T-cell (primary cell): ENCODE data around the gene IPO13. TPM values are rescaled to one million over a fixed set of nuclear protein-coding genes. Genes with fewer than 3 reads are reported as not detected.
A peak's percentile ranks its signal among the peaks of the same experiment; 100 is the strongest.

Experiments
- ATAC-seq, 4 experiments: fragments of 200-7000 bp in 3 of 4; fragments of 150-1000 bp in 1 of 4; cut with Tn5 transposase; replicated peaks in 1 of 4; 1 replicate in 3 of 4; 2 replicates in 1 of 4; pipeline ENCODE4 v1.10.0; 2021; ENCODE audit warnings: moderate library complexity in 3 of 4, mild to moderate bottlenecking in 2 of 4, moderate number of reproducible peaks in 1 of 4
- CTCF ChIA-PET, 2 donors: fragments of 300-600 bp; sonication (Branson Sonifier 250); formaldehyde crosslinking; loops; one replicate each; lab custom pipeline; 2022; ENCODE audit warnings: antibody characterized with exemption in 2 of 2; lab: Charles Lee
- POLR2A ChIA-PET, 2 donors: fragments of 300-600 bp; sonication (Branson Sonifier 250); formaldehyde crosslinking; loops; one replicate each; lab custom pipeline; 2022; ENCODE audit warnings: antibody characterized with exemption in 2 of 2; lab: Charles Lee
- DNase-seq, 35 experiments: peaks; one replicate each; pipeline versions ENCODE4 v3.0.0 to v3.0.0-alpha.2; 2013 to 2023
- H3K27ac ChIP-seq: one replicate; pipeline ENCODE4 v1.5.1; 2013; ENCODE audit warnings: low read length
- H3K27me3 ChIP-seq, 2 experiments: replicated peaks in 1 of 2; 1 replicate in 1 of 2; 2 replicates in 1 of 2; pipeline versions ENCODE4 v1.6.1 to v1.7.0; 2013; ENCODE audit warnings: low read length in 1 of 2, mixed read lengths in 1 of 2; ENCODE audit not compliant: control insufficient read depth in 2 of 2, insufficient read depth in 2 of 2; ENCODE audit errors: extremely low read depth in 1 of 2
- H3K36me3 ChIP-seq, 2 donors: 1 replicate in 1 of 2; 2 replicates in 1 of 2; pipeline versions ENCODE4 v1.6.1 to v1.7.0; 2013; ENCODE audit warnings: low read length in 1 of 2; ENCODE audit not compliant: control insufficient read depth in 2 of 2, insufficient read depth in 1 of 2; ENCODE audit errors: extremely low read depth in 1 of 2
- H3K4me1 ChIP-seq, 2 experiments: 1 replicate in 1 of 2; 2 replicates in 1 of 2; pipeline versions ENCODE4 v1.6.1 to v1.7.0; 2013; ENCODE audit warnings: low read length in 2 of 2, mixed read lengths in 1 of 2; ENCODE audit not compliant: insufficient read depth in 2 of 2, control insufficient read depth in 1 of 2; ENCODE audit errors: extremely low read depth in 1 of 2
- H3K4me3 ChIP-seq, 2 donors: 1 replicate in 1 of 2; 2 replicates in 1 of 2; pipeline versions ENCODE4 v1.5.1 to v1.7.0; 2013; ENCODE audit warnings: mild to moderate bottlenecking in 2 of 2, low read length in 1 of 2, moderate library complexity in 1 of 2; ENCODE audit not compliant: control insufficient read depth in 1 of 2; ENCODE audit errors: extremely low read depth in 1 of 2
- H3K9me3 ChIP-seq: 2 replicates; pipeline ENCODE4 v1.7.0; 2013
- H3K27ac Mint-ChIP-seq, 2 donors: one replicate each; pipeline ENCODE4 v1.8.0; 2020 to 2021; ENCODE audit warnings: mild to moderate bottlenecking in 2 of 2, mixed read lengths in 2 of 2
- H3K27me3 Mint-ChIP-seq, 2 donors: one replicate each; pipeline ENCODE4 v1.8.0; 2021 to 2022; ENCODE audit warnings: mixed read lengths in 2 of 2
- H3K36me3 Mint-ChIP-seq: one replicate; pipeline ENCODE4 v1.8.0; 2021; ENCODE audit warnings: mixed read lengths
- H3K4me1 Mint-ChIP-seq, 3 donors: one replicate each; pipeline ENCODE4 v1.8.0; 2020 to 2022; ENCODE audit warnings: mixed read lengths in 3 of 3, mild to moderate bottlenecking in 1 of 3
- H3K4me3 Mint-ChIP-seq, 3 donors: one replicate each; pipeline ENCODE4 v1.8.0; 2020 to 2022; ENCODE audit warnings: mild to moderate bottlenecking in 3 of 3, mixed read lengths in 3 of 3, moderate library complexity in 3 of 3
- H3K9me3 Mint-ChIP-seq, 3 donors: one replicate each; pipeline ENCODE4 v1.8.0; 2020 to 2022; ENCODE audit warnings: mixed read lengths in 3 of 3
- WGBS: methylation state at CpG from one replicate; pipeline ENCODE4 v1.1.5; 2013; ENCODE audit warnings: missing lambda C conversion rate; ENCODE audit not compliant: insufficient coverage; 5-methylcytosine and 5-hydroxymethylcytosine counted together
- total RNA-seq, 35 experiments: library from RNA in 6 of 35; stranded (reverse) in 6 of 35; fragments of 120-200 nt in 1 of 35; gene quantifications; one replicate each; pipeline versions ENCODE4 v1.2.1 to v1.2.4 and lab custom pipeline; 2013 to 2026

The IPO13 gene, protein sequence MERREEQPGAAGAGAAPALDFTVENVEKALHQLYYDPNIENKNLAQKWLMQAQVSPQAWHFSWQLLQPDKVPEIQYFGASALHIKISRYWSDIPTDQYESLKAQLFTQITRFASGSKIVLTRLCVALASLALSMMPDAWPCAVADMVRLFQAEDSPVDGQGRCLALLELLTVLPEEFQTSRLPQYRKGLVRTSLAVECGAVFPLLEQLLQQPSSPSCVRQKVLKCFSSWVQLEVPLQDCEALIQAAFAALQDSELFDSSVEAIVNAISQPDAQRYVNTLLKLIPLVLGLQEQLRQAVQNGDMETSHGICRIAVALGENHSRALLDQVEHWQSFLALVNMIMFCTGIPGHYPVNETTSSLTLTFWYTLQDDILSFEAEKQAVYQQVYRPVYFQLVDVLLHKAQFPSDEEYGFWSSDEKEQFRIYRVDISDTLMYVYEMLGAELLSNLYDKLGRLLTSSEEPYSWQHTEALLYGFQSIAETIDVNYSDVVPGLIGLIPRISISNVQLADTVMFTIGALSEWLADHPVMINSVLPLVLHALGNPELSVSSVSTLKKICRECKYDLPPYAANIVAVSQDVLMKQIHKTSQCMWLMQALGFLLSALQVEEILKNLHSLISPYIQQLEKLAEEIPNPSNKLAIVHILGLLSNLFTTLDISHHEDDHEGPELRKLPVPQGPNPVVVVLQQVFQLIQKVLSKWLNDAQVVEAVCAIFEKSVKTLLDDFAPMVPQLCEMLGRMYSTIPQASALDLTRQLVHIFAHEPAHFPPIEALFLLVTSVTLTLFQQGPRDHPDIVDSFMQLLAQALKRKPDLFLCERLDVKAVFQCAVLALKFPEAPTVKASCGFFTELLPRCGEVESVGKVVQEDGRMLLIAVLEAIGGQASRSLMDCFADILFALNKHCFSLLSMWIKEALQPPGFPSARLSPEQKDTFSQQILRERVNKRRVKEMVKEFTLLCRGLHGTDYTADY
- 10 to 100 TPM; 15.3 to 24.3 (median 22.1) TPM for total RNA-seq
- total RNA-seq (2013) = 12.7 TPM
- 14.6 to 46.7 (median 23.9) reads per million in 29 experiments for total RNA-seq (lab: John Stamatoyannopoulos, UW)

DNA sequence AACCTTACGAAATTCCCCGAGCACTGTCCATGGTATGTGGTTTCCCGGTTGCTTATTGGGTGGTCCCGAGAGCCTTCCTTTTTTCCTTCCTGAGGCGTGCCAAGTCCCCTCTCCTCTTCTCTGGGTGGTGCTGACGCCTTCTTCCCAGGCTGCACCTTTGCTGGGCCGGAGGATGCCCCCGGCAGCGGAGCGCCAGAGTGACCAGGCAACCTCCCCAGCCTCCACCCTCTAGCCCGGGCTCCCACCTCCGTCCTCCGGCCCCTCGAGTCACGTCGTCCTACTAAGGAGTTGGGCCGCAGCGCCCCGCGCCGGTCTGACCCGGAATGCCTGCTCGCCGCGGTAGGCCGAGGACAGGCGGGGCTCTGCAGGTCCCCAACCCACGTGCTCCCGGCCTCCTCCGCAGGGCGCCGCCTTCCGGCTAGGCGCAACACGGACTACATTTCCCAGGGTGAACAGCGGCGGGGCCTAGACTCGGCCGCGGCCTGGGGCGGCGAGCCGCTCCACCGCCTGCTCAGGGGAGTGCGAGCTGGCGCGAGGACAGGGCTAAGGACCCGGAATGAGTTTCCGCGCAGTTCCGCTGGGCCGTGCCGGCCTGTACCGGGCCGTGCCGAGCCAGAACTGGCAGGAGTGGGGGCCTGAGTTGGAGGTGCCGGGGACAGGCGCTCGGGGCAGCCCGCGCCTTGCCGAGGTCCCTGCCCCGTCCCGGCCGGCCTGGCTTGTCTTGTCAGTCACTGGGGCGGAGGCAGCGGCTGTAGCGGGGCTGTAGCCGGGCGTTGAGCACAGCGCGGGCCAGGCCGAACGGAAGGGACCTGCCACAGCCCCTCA lies at the start of gene IPO13:
TSS of gene IPO13 (plus strand) at position 715 of the 825 bp plus-strand sequence. CDS start 651 bp downstream, outside the sequence.
- WGBS = under 1% methylated on average over 67 of the region's 74 CpGs
- Mint-ChIP-seq H3K27ac (peak within 1 kb of the TSS; percentile 90 to 96), H3K4me1 (peaks cover 45 to 58% (median 49%) of the 10 kb centered on the region in 3 donors), H3K27me3 (no peaks in the 10 kb centered on the region), H3K9me3 (no peaks in the 10 kb centered on the region), H3K36me3 (peaks cover 11% of the 10 kb centered on the region), H3K4me3 (peak within 1 kb of the TSS; percentile 85 to 88 (median 86))
- POLR2A ChIA-PET = no interaction called here
- peak within 1 kb of the TSS; percentile 82 to 95 for H3K4me3 ChIP-seq
- peak; percentile 89 to 98 (median 93) for DNase-seq
- H3K27ac ChIP-seq = peak within 1 kb of the TSS; percentile 94
- no peaks in the 10 kb centered on the region for H3K27me3 ChIP-seq
- CTCF ChIA-PET = interaction anchor here (0.5 to 1.5 kb wide), 9 partner anchors 12 to 296 kb away, joined by 3 to 17 read pairs (median 3); partner anchors contain the start of genes ARTN (in 1 of the 2), ATP6V0B (in 1 of the 2) and KDM4A (in 1 of the 2)
- peak; percentile 96 to 99 (median 97) for ATAC-seq
- H3K4me1 ChIP-seq = peaks cover 21 to 40% of the 10 kb centered on the region in 2 experiments
- no peaks in the 10 kb centered on the region for H3K9me3 ChIP-seq
- H3K36me3 ChIP-seq = peaks cover 0 to 5% of the 10 kb centered on the region in 2 donors

DNA sequence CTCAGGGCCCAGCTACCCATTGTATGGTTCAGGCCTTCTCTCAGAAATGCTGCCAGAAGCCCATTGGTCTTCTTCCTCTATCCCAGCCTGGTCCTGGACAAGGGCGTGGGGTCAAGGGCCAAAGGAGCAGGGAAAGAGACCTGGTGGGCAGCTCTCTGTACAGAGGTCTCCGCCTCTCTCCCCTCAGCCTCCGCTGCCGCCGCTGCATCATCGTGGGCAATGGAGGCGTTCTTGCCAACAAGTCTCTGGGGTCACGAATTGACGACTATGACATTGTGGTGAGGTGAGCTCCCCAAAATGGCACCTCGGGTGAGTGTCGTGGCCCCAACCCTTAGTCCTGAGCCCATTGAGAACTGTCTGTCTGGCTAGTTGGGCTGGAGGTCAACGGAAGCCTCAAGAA lies 47.8 kb upstream of the IPO13 start:
- DNase-seq (no peak), ATAC-seq (no peak)
- Histone ChIP-seq H3K27me3 (no peaks in the 10 kb centered on the region), H3K4me3 (no peak overlapping the region), H3K9me3 (no peaks in the 10 kb centered on the region), H3K27ac (no peak overlapping the region), H3K36me3 (peaks cover 24 to 25% of the 10 kb centered on the region in 2 donors), H3K4me1 (no peaks in the 10 kb centered on the region)
- no peaks in the 10 kb centered on the region for H3K4me1 Mint-ChIP-seq
- ChIA-PET CTCF (no interaction called here), POLR2A (no interaction called here)
- no peak overlapping the region for H3K4me3 Mint-ChIP-seq
- no peaks in the 10 kb centered on the region for H3K27me3 Mint-ChIP-seq
- H3K27ac Mint-ChIP-seq = no peak overlapping the region
- H3K9me3 Mint-ChIP-seq = no peaks in the 10 kb centered on the region
- peaks cover 49% of the 10 kb centered on the region for H3K36me3 Mint-ChIP-seq
- 96% methylated on average over 12 of the region's 12 CpGs for WGBS

DNA sequence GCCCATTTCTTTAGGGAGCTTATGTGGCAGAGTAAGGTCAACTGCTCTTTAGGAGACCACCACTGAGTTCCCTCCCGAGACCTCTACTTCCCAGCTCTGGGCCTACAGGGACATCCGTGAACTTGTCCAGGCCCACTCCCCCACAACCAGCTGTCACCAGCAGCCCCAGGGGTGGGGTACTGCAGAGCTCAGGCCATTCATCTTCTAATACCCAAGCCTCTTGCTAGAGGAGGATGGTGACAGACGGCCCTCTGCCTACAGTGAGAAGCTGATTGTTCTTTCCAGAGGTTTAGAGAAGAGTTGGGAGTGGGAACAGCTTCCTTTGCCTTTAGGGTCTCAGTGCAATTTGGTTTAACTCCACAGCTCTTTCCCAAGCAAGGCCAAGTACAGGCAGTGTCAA lies 46.4 kb upstream of the IPO13 start:
- ChIA-PET CTCF (no interaction called here), POLR2A (no interaction called here)
- no peaks in the 10 kb centered on the region for H3K4me1 ChIP-seq
- H3K36me3 Mint-ChIP-seq = peaks cover 38% of the 10 kb centered on the region
- H3K27me3 Mint-ChIP-seq = no peaks in the 10 kb centered on the region
- peaks cover 15 to 20% of the 10 kb centered on the region in 2 donors for H3K36me3 ChIP-seq
- peaks cover 0 to 5% (median 0%) of the 10 kb centered on the region in 3 donors for H3K4me1 Mint-ChIP-seq
- H3K9me3 Mint-ChIP-seq = no peaks in the 10 kb centered on the region
- DNase-seq (no peak), ATAC-seq (no peak)
- no peak overlapping the region for H3K27ac ChIP-seq
- no peak overlapping the region for H3K27ac Mint-ChIP-seq
- H3K9me3 ChIP-seq = no peaks in the 10 kb centered on the region
- H3K4me3 ChIP-seq = no peak overlapping the region
- WGBS = no CpG with 5 or more reads among the region's 3 CpGs
- H3K27me3 ChIP-seq = no peaks in the 10 kb centered on the region
- no peak overlapping the region for H3K4me3 Mint-ChIP-seq

DNA sequence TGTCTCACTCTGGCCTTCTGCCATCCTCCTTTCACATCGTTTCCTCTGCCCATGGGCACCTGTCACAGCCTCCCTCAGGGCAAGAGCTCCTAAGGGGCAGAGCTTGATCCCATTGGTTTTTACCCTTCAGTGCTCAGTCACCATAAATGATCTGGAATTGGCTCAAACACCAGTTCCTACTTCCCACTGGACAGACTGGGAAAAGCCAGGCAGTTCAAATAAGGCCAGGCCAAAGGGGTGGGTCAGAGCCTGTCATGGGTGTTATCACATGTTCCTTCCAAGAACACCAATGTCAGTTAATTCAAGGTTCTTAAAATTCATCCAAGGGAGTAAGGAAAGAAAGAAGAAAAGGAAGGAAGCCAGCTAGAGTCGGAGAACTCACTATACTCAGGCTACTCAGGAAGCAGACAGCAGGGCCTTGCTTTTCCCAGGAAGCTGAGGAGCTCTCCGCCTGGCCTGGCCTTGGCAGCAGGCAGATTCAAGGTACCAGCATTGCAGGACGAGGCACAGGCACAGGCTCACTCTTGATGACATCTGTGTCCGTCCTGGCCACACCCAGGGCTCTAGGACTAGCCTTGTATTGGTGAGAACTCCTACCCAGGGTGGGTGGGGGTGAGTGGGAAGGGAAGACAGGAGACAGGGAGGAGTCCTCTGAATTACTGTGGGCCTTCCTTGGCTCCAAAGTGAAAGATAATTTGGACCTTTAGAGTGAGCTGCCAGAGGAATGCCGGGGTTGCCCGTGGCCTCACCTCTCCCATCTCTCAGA lies 45.4 kb upstream of the IPO13 start:
- Histone ChIP-seq H3K27ac (no peak overlapping the region), H3K36me3 (peaks cover 13 to 19% of the 10 kb centered on the region in 2 donors), H3K27me3 (no peaks in the 10 kb centered on the region), H3K9me3 (no peaks in the 10 kb centered on the region), H3K4me1 (no peaks in the 10 kb centered on the region), H3K4me3 (no peak overlapping the region)
- CTCF ChIA-PET = interaction anchor here in 1 of 2 donors (0.6 kb wide), 2 partner anchors 10 to 265 kb away, joined by 4 to 7 read pairs; no protein-coding TSS in a partner anchor
- Mint-ChIP-seq H3K9me3 (no peaks in the 10 kb centered on the region), H3K27me3 (no peaks in the 10 kb centered on the region), H3K4me3 (no peak overlapping the region), H3K4me1 (peaks cover 0 to 7% (median 0%) of the 10 kb centered on the region in 3 donors), H3K27ac (no peak overlapping the region), H3K36me3 (peaks cover 29% of the 10 kb centered on the region)
- POLR2A ChIA-PET = no interaction called here
- no peak for DNase-seq
- whole genome bisulfite sequencing = 82% methylated on average over 7 of the region's 7 CpGs
- no peak for ATAC-seq

DNA sequence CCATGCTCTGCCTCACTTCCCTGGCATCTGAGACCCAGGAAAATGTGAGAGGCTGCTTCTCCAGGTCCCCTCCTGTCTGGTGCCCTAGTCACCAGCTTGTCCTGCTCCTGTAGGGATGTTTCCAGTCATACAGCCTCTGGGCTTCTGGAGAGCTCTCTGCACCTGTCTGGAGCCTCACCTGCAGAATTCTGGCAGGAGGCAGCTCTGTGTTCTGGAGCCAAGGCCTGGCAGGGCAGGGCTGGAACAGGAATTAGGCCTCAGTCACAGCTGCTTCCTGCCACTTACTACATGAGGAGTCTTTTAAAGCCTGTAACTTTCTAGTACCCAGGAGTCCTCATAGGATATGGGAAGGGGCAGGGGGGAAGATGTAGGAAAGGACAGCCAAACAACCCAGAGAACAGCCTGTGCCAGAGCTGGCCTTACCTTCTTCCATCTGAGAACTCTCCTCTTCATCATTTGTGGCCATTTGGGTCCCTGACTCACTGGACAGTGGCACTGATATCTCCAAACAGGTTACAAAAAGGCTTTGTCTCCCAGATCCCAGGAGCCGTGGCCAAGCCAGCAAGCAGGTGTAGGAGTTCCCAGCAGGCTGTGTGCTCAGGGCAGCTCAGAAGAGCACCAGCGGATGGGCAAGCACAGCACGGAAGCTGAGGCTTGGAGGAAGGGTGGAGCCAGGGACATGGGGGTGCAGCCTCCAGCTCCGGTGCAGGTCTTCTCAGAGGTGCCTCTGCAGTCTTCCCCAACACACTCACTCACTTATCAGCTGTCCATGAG lies 44.5 kb upstream of the IPO13 start:
- no peaks in the 10 kb centered on the region for H3K27me3 ChIP-seq
- no peak overlapping the region for H3K4me3 ChIP-seq
- Mint-ChIP-seq H3K4me3 (peak overlapping the region in 2 of 3 donors; percentile 3 to 43), H3K4me1 (peaks cover 0 to 12% (median 3%) of the 10 kb centered on the region in 3 donors), H3K27ac (peak overlapping the region in 1 of 2 donors; percentile 39), H3K27me3 (no peaks in the 10 kb centered on the region), H3K36me3 (peaks cover 29% of the 10 kb centered on the region), H3K9me3 (no peaks in the 10 kb centered on the region)
- ChIA-PET CTCF (interaction anchor here in 1 of 2 donors (0.7 kb wide), 1 partner anchor 29 kb away, joined by 3 read pairs; no protein-coding TSS in a partner anchor), POLR2A (no interaction called here)
- H3K36me3 ChIP-seq = peaks cover 13 to 21% of the 10 kb centered on the region in 2 donors
- H3K4me1 ChIP-seq = no peaks in the 10 kb centered on the region
- WGBS = 63% methylated on average over 2 of the region's 4 CpGs
- ATAC-seq (peak in 1 of 4 experiments; percentile 9), DNase-seq (no peak)
- no peak overlapping the region for H3K27ac ChIP-seq
- no peaks in the 10 kb centered on the region for H3K9me3 ChIP-seq
